ENCODE measurements around the gene CDC42BPB.

The CDC42BPB gene

DNA sequence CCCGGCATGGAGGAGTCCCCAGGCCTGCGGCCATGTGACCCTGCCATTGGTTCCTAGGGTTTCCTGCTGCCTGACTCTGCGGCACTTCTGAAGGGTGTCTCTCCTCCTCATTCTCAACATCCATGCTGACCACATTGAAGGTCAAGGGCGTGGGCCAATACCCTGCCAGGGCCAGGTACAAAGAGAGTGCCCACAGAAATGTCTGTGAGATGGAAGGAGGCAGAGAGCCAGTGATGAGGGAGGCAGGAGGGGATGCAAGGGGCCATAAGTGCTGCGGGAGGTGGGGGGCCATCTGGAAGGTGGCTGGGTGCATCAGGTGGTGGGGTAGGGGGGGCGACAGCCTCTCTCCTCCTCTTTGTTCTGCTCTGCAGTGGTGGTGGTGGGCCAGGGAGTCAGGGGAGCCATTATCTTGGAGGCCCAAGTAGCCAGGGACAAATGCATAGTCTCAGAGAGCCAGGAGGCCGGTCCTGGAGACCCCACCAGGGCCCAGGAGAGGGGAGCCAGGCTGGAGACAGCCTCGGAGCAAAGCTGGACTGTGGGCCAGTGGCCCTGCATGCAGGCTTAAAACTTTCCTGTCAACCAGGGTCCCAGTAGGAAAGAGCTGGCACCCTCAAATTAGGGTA lies 13.0 kb upstream of the CDC42BPB start:
- H3K4me3 ChIP-seq (ENCODE audit: low read length): no peak overlapping the region
- TF ChIP-seq, protein P1, sequence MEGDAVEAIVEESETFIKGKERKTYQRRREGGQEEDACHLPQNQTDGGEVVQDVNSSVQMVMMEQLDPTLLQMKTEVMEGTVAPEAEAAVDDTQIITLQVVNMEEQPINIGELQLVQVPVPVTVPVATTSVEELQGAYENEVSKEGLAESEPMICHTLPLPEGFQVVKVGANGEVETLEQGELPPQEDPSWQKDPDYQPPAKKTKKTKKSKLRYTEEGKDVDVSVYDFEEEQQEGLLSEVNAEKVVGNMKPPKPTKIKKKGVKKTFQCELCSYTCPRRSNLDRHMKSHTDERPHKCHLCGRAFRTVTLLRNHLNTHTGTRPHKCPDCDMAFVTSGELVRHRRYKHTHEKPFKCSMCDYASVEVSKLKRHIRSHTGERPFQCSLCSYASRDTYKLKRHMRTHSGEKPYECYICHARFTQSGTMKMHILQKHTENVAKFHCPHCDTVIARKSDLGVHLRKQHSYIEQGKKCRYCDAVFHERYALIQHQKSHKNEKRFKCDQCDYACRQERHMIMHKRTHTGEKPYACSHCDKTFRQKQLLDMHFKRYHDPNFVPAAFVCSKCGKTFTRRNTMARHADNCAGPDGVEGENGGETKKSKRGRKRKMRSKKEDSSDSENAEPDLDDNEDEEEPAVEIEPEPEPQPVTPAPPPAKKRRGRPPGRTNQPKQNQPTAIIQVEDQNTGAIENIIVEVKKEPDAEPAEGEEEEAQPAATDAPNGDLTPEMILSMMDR (IDR thresholded peaks at IDR 0.05; ENCODE audit: insufficient read depth, low read depth, low read length, missing control alignments): no peak
- DNase-seq (ENCODE audit: low read depth): no peak

DNA sequence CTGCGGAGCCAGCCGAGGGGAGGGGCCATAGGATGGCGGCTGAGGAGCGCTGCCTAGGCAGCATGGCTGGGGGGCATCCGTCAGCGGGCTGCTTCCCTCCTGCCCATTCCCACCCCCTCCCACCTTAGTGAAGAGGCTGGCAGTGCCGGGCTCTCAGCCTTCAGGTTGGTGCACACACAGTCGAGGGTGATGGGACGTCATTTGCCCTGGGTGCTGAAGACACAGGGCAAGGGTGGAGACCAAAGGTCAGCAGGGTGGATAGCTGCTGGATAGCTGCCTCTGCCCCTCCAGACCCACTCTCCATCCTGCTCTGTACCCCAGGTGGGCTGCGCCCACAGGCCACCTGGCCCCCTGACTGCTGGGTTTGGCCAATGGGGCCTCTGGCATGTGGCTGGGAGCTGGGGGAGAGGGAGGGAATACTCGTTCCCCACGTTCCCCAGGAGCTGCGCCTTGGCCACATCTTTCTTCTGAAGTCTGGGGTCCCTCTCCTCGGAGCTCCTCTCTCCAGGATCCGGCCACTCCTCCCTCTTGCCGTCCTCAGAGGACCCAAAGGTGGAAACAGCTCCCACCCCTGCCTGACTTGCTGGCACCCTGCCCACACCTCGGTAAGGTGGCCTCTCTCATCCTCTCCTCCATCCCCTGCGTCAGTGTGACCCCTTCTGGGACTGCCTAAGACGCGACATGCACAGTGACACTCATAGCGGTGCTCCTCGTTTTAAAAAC lies 11.2 kb upstream of the CDC42BPB start:
- TF ChIP-seq, protein P1 (IDR thresholded peaks at IDR 0.05; ENCODE audit: insufficient read depth, low read depth, low read length, missing control alignments): no peak
- no peak overlapping the region for H3K4me3 ChIP-seq (ENCODE audit: low read length)
- DNase-seq (ENCODE audit: low read depth): no peak

DNA sequence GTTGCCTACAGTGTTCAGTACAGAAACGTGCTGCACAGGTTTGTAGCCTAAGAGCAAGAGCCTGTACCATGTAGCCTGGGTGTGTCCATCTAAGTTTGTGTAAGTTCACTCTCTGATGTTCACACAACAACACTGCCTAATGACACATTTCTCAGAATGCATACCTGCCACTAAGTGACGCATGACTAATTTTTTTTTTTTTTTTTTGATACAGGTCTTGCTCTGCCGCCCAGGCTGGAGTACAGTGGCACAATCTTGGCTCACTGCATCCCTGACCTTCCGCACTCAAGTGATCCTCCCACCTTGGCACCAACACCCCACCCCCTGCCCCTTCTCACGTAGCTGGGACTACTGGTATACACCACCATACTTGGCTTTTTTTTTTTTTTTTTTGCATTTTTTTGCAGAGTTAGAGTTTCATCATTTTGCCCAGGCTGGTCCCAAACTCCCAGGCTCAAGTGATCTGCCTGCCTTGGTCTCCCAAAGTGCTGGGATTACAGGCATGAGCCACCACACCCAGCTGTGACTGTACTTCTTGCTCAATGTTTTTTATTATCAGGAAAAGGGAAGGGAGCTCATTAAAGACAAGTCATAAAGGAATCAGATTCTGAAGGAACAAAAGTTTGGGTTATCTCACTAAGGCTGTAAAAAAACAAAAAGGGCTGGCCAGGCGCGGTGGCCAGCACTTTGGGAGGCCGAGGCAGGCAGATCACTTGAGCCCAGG lies 10.0 kb upstream of the CDC42BPB start:
- TF ChIP-seq, protein P1 (IDR thresholded peaks at IDR 0.05; ENCODE audit: insufficient read depth, low read depth, low read length, missing control alignments): no peak
- no peak overlapping the region for H3K4me3 ChIP-seq (ENCODE audit: low read length)
- DNase-seq (ENCODE audit: low read depth): peak; percentile 95

DNA sequence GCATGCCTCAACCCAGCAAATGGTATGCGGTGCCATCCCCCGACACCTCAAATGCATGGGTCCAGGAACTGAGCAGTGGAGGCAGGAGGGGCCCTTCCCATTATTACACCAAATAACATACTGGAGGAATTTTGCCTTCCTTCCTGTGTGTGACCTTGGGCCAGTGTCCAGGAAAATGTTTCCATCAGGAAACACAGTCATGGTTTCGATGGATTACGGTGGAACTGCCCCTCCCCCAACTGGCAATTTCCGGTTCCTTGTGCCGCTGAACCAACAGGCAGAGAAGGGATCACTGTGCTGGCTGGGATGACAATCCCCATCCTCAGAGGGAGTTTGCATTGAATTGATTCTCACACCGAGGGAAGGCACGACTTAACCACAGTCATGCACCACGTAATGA lies 9.1 kb upstream of the CDC42BPB start:
- TF ChIP-seq, protein P1 (IDR thresholded peaks at IDR 0.05; ENCODE audit: insufficient read depth, low read depth, low read length, missing control alignments): no peak
- no peak overlapping the region for H3K4me3 ChIP-seq (ENCODE audit: low read length)
- DNase-seq (ENCODE audit: low read depth): no peak

DNA sequence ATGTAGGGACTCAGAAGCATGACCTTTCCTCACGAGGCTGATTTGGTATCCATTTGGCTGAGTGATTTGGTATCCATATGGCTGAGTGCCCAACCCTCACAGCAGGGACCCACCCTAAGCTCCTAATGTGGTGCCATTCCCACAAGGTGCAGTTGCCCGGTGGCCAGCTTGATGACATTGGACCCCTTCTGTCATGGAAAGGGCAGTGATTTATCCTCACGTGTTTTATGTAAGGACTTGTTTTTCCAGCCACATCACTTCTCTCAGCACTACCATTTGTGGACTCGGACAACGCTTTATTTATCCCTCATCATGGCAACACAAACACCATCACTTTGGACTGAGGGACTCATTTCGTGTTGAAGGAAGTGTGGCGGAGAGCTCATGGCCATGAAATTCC lies 8.5 kb upstream of the CDC42BPB start:
- TF ChIP-seq, protein P1 (IDR thresholded peaks at IDR 0.05; ENCODE audit: insufficient read depth, low read depth, low read length, missing control alignments): no peak
- no peak for DNase-seq (ENCODE audit: low read depth)
- no peak overlapping the region for H3K4me3 ChIP-seq (ENCODE audit: low read length)

DNA sequence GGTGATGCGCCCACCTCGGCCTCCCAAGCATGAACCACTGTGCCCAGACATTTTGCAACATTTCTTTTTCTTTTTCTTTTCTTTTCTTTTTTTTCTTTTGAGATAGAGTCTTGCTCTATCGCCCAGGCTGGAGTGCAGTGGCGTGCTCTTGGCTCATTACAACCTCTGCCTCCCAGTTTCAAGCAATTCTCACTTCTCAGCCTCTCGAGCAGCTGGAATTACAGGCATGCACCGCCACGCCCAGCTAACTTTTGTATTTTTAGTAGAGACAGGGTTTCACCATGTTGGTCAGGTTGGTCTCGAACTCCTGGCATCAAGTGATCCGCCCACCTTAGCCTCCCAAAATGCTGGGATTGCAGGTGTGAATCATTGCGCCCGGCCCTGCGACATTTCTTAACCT lies 7.6 kb upstream of the CDC42BPB start:
- H3K4me3 ChIP-seq (ENCODE audit: low read length): no peak overlapping the region
- peak; percentile 21 for DNase-seq (ENCODE audit: low read depth)
- TF ChIP-seq, protein P1 (IDR thresholded peaks at IDR 0.05; ENCODE audit: insufficient read depth, low read depth, low read length, missing control alignments): no peak
